Hepatocyte (in vitro differentiated cells): ENCODE measurements around the gene ERC2.

Experiments used
- EZH2phosphoT487 ChIP-seq: fragments of 200-600 bp; sonication (generic); IDR thresholded peaks from one replicate; pipeline ENCODE4 v1.6.1; 2018; ENCODE audit warnings: antibody characterized with exemption, mild to moderate bottlenecking, low read depth, moderate library complexity; ENCODE audit not compliant: unreplicated experiment, severe bottlenecking
- TF ChIP-seq, protein P1 (sequence below): fragments of 200-600 bp; sonication (generic); IDR thresholded peaks from 2 replicates; pipeline ENCODE4 v1.5.1; 2016; ENCODE audit warnings: antibody characterized with exemption, mild to moderate bottlenecking; ENCODE audit not compliant: poor library complexity

DNA sequence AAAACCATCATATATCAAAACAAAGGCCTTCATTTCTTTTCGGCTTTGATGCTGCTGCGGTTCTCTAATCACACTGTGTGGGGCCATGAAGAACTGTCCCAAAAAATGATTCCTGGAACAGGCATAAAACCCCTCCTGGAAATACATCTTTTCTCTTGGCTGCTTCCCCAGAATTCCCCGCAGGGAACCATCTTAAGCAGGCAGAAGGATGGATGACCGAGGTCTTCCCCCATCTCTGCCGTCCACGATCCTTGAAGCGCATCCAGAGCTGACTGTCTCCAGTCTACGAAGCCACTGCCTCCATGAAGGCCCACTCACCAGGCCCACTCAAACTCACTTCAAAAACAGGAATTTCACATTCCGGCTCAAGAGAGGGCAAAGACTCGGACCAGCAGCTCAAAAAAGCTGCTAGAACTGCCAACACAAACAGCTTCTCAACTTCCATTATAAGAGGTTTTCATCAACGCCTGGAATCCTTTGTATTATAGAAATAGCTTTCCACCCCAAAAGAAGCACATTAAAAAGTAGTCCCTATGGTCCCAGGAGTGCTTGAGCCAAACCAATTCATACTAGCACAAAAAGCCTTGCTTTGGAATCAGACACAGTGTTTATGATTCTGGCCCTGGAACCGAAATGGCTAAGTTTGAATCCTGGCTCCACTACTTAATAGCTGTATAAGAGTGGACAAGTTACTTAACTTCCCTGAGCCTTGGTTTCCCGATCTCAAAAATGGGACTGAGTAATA lies 493.7 kb downstream of the ERC2 start:
- TF ChIP-seq, protein P1, sequence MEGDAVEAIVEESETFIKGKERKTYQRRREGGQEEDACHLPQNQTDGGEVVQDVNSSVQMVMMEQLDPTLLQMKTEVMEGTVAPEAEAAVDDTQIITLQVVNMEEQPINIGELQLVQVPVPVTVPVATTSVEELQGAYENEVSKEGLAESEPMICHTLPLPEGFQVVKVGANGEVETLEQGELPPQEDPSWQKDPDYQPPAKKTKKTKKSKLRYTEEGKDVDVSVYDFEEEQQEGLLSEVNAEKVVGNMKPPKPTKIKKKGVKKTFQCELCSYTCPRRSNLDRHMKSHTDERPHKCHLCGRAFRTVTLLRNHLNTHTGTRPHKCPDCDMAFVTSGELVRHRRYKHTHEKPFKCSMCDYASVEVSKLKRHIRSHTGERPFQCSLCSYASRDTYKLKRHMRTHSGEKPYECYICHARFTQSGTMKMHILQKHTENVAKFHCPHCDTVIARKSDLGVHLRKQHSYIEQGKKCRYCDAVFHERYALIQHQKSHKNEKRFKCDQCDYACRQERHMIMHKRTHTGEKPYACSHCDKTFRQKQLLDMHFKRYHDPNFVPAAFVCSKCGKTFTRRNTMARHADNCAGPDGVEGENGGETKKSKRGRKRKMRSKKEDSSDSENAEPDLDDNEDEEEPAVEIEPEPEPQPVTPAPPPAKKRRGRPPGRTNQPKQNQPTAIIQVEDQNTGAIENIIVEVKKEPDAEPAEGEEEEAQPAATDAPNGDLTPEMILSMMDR, result no peak
- TF ChIP-seq EZH2phosphoT487, result no peak
